HepG2 (cell line): ENCODE measurements around the gene TMCC2. TPM values are rescaled to one million over a fixed set of nuclear protein-coding genes. Genes with fewer than 3 reads are reported as not detected.

Experiments used
- ADNP ChIP-seq: sonication (generic); formaldehyde crosslinking; IDR thresholded peaks from 2 replicates; pipeline ENCODE4 v1.4.0; 2020; ENCODE audit warnings: missing genetic modification reagents
- CSRNP1 ChIP-seq: sonication (generic); formaldehyde crosslinking; IDR thresholded peaks from 2 replicates; pipeline ENCODE4 v1.8.1; 2023; ENCODE audit warnings: mild to moderate bottlenecking, missing genetic modification reagents
- FIP1L1 ChIP-seq: fragments of 200-400 bp; formaldehyde crosslinking; IDR thresholded peaks from 2 replicates; pipeline ENCODE4 v1.6.1; 2018; ENCODE audit warnings: low read depth, mild to moderate bottlenecking, low read length, moderate library complexity, borderline replicate concordance; ENCODE audit not compliant: insufficient read depth
- SIX4 ChIP-seq: sonication (generic); formaldehyde crosslinking; IDR thresholded peaks from 2 replicates; pipeline ENCODE4 v1.4.0; 2020; ENCODE audit warnings: missing genetic modification reagents
- STAT6 ChIP-seq: sonication (generic); formaldehyde crosslinking; IDR thresholded peaks from 2 replicates; pipeline ENCODE4 v1.4.0; 2020; ENCODE audit warnings: missing genetic modification reagents, mild to moderate bottlenecking, borderline replicate concordance
- TOE1 ChIP-seq: sonication (generic); formaldehyde crosslinking; IDR thresholded peaks from 2 replicates; pipeline ENCODE4 v1.4.0; 2020; ENCODE audit warnings: mild to moderate bottlenecking, missing genetic modification reagents
- ZFP91 ChIP-seq: sonication (generic); formaldehyde crosslinking; IDR thresholded peaks from 2 replicates; pipeline ENCODE4 v1.9.0; 2022; ENCODE audit warnings: missing genetic modification reagents, mild to moderate bottlenecking, borderline replicate concordance
- ZHX2 ChIP-seq, 2 experiments: sonication (generic) in 1 of 2; formaldehyde crosslinking in 1 of 2; IDR thresholded peaks; 2 replicates each; pipeline versions ENCODE4 v1.6.1 to v1.9.0; 2014 to 2022; ENCODE audit warnings: antibody characterized with exemption in 1 of 2, borderline replicate concordance in 1 of 2, inconsistent platforms in 1 of 2, low read depth in 1 of 2, missing genetic modification reagents in 1 of 2
- ZNF10 ChIP-seq: sonication (generic); formaldehyde crosslinking; IDR thresholded peaks from 2 replicates; pipeline ENCODE4 v1.4.0; 2020; ENCODE audit warnings: mild to moderate bottlenecking, low read depth, missing genetic modification reagents, borderline replicate concordance
- ZNF260 ChIP-seq: sonication (generic); formaldehyde crosslinking; IDR thresholded peaks from 2 replicates; pipeline ENCODE4 v1.4.0; 2020; ENCODE audit warnings: missing genetic modification reagents, low read depth, mild to moderate bottlenecking, borderline replicate concordance
- ZNF274 ChIP-seq: sonication (generic); formaldehyde crosslinking; IDR thresholded peaks from 2 replicates; pipeline ENCODE4 v1.5.1; 2020; ENCODE audit warnings: mild to moderate bottlenecking, missing genetic modification reagents
- ZNF430 ChIP-seq: sonication (generic); formaldehyde crosslinking; IDR thresholded peaks from 2 replicates; pipeline ENCODE4 v1.9.0; 2021; ENCODE audit warnings: mild to moderate bottlenecking, missing genetic modification reagents
- polyA plus RNA-seq, 8 experiments: library from polyadenylated mRNA; depleted of rRNA in 3 of 8; stranded (reverse) in 7 of 8; unstranded in 1 of 8; fragments of >200 nt; fragmentation: Illumina TruSeq in 4 of 8; extraction: Trizol in 4 of 8; gene quantifications; 2 replicates each; pipeline versions ENCODE4 v1.2.1 to v1.2.3, GENCODE V29; 2011 to 2016; ENCODE audit warnings: low read depth in 4 of 8, missing spikeins in 1 of 8, mixed read lengths in 1 of 8; ENCODE audit not compliant: insufficient read depth in 1 of 8
- total RNA-seq, 5 experiments: library from RNA; depleted of rRNA; stranded (reverse); fragments of >200 nt; fragmentation: Illumina TruSeq; extraction: Trizol; gene quantifications; 2 replicates each; pipeline ENCODE4 v1.2.3, GENCODE V29; 2016; ENCODE audit warnings: low read depth in 1 of 5

TMCC2 gene
- total and polyA plus RNA-seq, 2 of the 13 experiments (the other 11 are each of a cell fraction or from before 2014, with no cell fraction given), result 0.12 to 0.24 TPM

- TF ChIP-seq ZHX2 (IDR thresholded peaks at IDR 0.05; ENCODE audit: low read depth), result no peak
- no peak for TF ChIP-seq ZHX2 (CRISPR knock-in tag; IDR thresholded peaks at IDR 0.05; ENCODE audit: borderline replicate concordance)
- no peak for TF ChIP-seq ZNF10 (CRISPR knock-in tag)
- no peak for TF ChIP-seq ZNF430 (CRISPR knock-in tag)
- no peak for TF ChIP-seq STAT6 (CRISPR knock-in tag)
- no peak for TF ChIP-seq ZNF260 (CRISPR knock-in tag)
- TF ChIP-seq ADNP (CRISPR knock-in tag), result no peak
- TF ChIP-seq TOE1, result no peak
- 0 out of 2 replicates have a peak, but pooled peaks have one; percentile 41 for TF ChIP-seq CSRNP1
- TF ChIP-seq ZFP91 (CRISPR knock-in tag), result peak; percentile 67; the same call in 1 of the 2 replicates
- no peak for TF ChIP-seq FIP1L1
- TF ChIP-seq SIX4, result 0 out of 2 replicates have a peak, but pooled peaks have one; percentile 16
- TF ChIP-seq ZNF274 (CRISPR knock-in tag), result no peak
These were observed 56.8 kb downstream of the TMCC2 start (continued) for GRCh38 chr1:205284420-205285144.
